GM23338 (cell line): Measurements from ENCODE around the gene VEGFD. TPM values are rescaled to one million over a fixed set of nuclear protein-coding genes. Genes with fewer than 3 reads are reported as not detected.

Experiments used
- ATAC-seq: fragments of 200-7000 bp; cut with Tn5 transposase; 3 replicates; pipeline ENCODE4 v1.9.1; 2020
- DNase-seq: peaks from one replicate; pipeline ENCODE4 v3.0.0-alpha.2; 2015; ENCODE audit warnings: low spot score
- H2AFZ ChIP-seq: fragments of 200-600 bp; sonication (generic); 2 replicates; pipeline ENCODE4 v1.8.0; 2016; ENCODE audit warnings: antibody characterized with exemption, mild to moderate bottlenecking, moderate library complexity
- H3F3A ChIP-seq: fragments of 200-600 bp; sonication (generic); replicated peaks from 2 replicates; pipeline ENCODE4 v1.8.0; 2017; ENCODE audit warnings: antibody characterized with exemption, mixed run types, low read depth
- H3K27ac ChIP-seq: fragments of 200-600 bp; sonication (generic); 2 replicates; pipeline ENCODE4 v1.6.1; 2016; ENCODE audit warnings: low read depth
- H3K27me3 ChIP-seq: fragments of 200-600 bp; sonication (generic); 2 replicates; pipeline ENCODE4 v1.8.0; 2016; ENCODE audit warnings: mild to moderate bottlenecking, mixed run types, moderate library complexity; ENCODE audit not compliant: insufficient read depth
- H3K36me3 ChIP-seq: fragments of 200-600 bp; sonication (generic); 2 replicates; pipeline ENCODE4 v1.8.0; 2016; ENCODE audit warnings: mild to moderate bottlenecking; ENCODE audit not compliant: insufficient read depth
- H3K4me1 ChIP-seq: fragments of 200-600 bp; sonication (generic); 2 replicates; pipeline ENCODE4 v1.8.0; 2016; ENCODE audit warnings: mild to moderate bottlenecking, moderate library complexity; ENCODE audit not compliant: insufficient read depth
- H3K4me2 ChIP-seq: fragments of 200-600 bp; sonication (generic); 2 replicates; pipeline ENCODE4 v1.7.1; 2017; ENCODE audit warnings: mixed run types
- H3K4me3 ChIP-seq: fragments of 200-600 bp; sonication (generic); 2 replicates; pipeline ENCODE4 v1.6.1; 2016; ENCODE audit warnings: mixed run types
- H3K79me2 ChIP-seq: fragments of 200-600 bp; sonication (generic); replicated peaks from 2 replicates; pipeline ENCODE4 v1.8.0; 2017; ENCODE audit warnings: mild to moderate bottlenecking; ENCODE audit not compliant: insufficient read depth
- H3K9me2 ChIP-seq: fragments of 200-600 bp; sonication (generic); 2 replicates; pipeline ENCODE4 v1.8.0; 2017; ENCODE audit not compliant: insufficient read depth
- H4K20me1 ChIP-seq: fragments of 200-600 bp; sonication (generic); replicated peaks from 2 replicates; pipeline ENCODE4 v1.8.0; 2017; ENCODE audit warnings: mild to moderate bottlenecking; ENCODE audit not compliant: insufficient read depth
- H3K27ac Mint-ChIP-seq: 2 replicates; pipeline ENCODE4 v1.8.0; 2020; ENCODE audit warnings: inconsistent platforms, mild to moderate bottlenecking, moderate library complexity, mixed read lengths
- H3K27me3 Mint-ChIP-seq: 3 replicates; pipeline ENCODE4 v1.8.0; 2022; ENCODE audit warnings: low read depth, mild to moderate bottlenecking, moderate library complexity, mixed read lengths, inconsistent platforms; ENCODE audit not compliant: insufficient read depth, poor library complexity
- H3K36me3 Mint-ChIP-seq: 3 replicates; pipeline ENCODE4 v1.8.0; 2021; ENCODE audit warnings: low read depth, mild to moderate bottlenecking, inconsistent platforms, moderate library complexity, mixed read lengths
- H3K4me1 Mint-ChIP-seq: 3 replicates; pipeline ENCODE4 v1.8.0; 2020; ENCODE audit warnings: mild to moderate bottlenecking, inconsistent platforms, mixed read lengths
- H3K4me3 Mint-ChIP-seq: 3 replicates; pipeline ENCODE4 v1.8.0; 2021; ENCODE audit warnings: moderate library complexity, mild to moderate bottlenecking, inconsistent platforms, mixed read lengths
- H3K9me3 Mint-ChIP-seq: 3 replicates; pipeline ENCODE4 v1.8.0; 2020; ENCODE audit warnings: moderate library complexity, mild to moderate bottlenecking, inconsistent platforms, mixed read lengths
- EZH2 ChIP-seq: fragments of 200-600 bp; sonication (generic); IDR thresholded peaks from one replicate; pipeline ENCODE4 v1.8.0; 2017; ENCODE audit warnings: antibody characterized with exemption, mild to moderate bottlenecking, low read depth; ENCODE audit not compliant: unreplicated experiment
- EZH2phosphoT487 ChIP-seq: fragments of 200-600 bp; sonication (generic); IDR thresholded peaks from one replicate; pipeline ENCODE4 v1.8.1; 2018; ENCODE audit warnings: antibody characterized with exemption; ENCODE audit not compliant: unreplicated experiment
- NANOG ChIP-seq: IDR thresholded peaks from 2 replicates; pipeline ENCODE4 v1.6.1; 2016; ENCODE audit warnings: antibody characterized with exemption, borderline replicate concordance
- POLR2AphosphoS5 ChIP-seq: IDR thresholded peaks from 2 replicates; pipeline ENCODE4 v1.6.1; 2016; ENCODE audit warnings: antibody characterized with exemption, low read depth
- ZNF114 ChIP-seq: fragments of 250-450 bp; sonication (Bioruptor Pico); IDR thresholded peaks from 2 replicates; pipeline ENCODE4 v1.5.0; 2020; ENCODE audit warnings: mild to moderate bottlenecking, moderate library complexity
- polyA plus RNA-seq: library from polyadenylated mRNA; unstranded; fragments of >200 nt; fragmentation: Nextera tagmentation; extraction: Ambion mirVana; gene quantifications from 2 replicates; pipeline ENCODE4 v1.2.1, GENCODE V29; 2016
- total RNA-seq: library from RNA; depleted of rRNA; stranded (reverse); fragments of >200 nt; shearing (Covaris generic); gene quantifications from 2 replicates; pipeline ENCODE4 v1.2.3, GENCODE V29; 2014
- TF ChIP-seq, protein P1 (sequence below): IDR thresholded peaks from one replicate; pipeline ENCODE4 v1.6.1; 2018; ENCODE audit warnings: antibody characterized with exemption; ENCODE audit not compliant: unreplicated experiment
- TF ChIP-seq, protein P2 (sequence below), 2 experiments: fragments of 200-600 bp in 1 of 2; sonication (generic) in 1 of 2; conservative IDR thresholded peaks; 2 replicates each; pipeline versions ENCODE4 v1.5.1 to v1.6.1; 2016 to 2017; ENCODE audit warnings: antibody characterized with exemption in 2 of 2, low read depth in 2 of 2, mild to moderate bottlenecking in 2 of 2, moderate library complexity in 1 of 2
- TF ChIP-seq, protein P3 (sequence below): IDR thresholded peaks from 2 replicates; pipeline ENCODE4 v1.6.1; 2016; ENCODE audit warnings: antibody characterized with exemption
- TF ChIP-seq, protein P4 (sequence below): fragments of 250-450 bp; sonication (Bioruptor Pico); IDR thresholded peaks from 2 replicates; pipeline ENCODE4 v1.5.0; 2020; ENCODE audit warnings: mild to moderate bottlenecking, moderate library complexity

VEGFD gene
- total and polyA plus RNA-seq, 2 experiments from 2014 or later: 0.13 TPM; not detected in 1

DNA sequence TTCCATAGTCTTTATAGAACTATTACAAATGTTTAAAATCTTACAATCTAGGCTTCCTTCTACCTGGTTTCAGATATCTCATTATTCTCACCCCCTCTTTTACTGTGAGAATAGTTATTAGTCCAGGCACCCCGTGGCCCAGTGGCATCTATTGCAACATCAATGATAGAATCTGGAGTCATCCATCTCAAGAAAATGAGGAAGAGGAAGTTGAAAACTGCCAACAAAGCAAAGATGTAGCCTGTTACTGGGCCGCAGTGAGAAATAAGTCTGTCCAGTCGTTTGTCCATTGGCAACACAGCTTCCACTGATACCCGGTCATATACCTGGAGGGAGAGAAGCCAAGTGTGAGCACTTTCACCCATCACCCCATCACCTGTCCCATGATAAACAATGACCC, 62.8 kb downstream of the VEGFD start (continued):
- TF ChIP-seq, protein P1, sequence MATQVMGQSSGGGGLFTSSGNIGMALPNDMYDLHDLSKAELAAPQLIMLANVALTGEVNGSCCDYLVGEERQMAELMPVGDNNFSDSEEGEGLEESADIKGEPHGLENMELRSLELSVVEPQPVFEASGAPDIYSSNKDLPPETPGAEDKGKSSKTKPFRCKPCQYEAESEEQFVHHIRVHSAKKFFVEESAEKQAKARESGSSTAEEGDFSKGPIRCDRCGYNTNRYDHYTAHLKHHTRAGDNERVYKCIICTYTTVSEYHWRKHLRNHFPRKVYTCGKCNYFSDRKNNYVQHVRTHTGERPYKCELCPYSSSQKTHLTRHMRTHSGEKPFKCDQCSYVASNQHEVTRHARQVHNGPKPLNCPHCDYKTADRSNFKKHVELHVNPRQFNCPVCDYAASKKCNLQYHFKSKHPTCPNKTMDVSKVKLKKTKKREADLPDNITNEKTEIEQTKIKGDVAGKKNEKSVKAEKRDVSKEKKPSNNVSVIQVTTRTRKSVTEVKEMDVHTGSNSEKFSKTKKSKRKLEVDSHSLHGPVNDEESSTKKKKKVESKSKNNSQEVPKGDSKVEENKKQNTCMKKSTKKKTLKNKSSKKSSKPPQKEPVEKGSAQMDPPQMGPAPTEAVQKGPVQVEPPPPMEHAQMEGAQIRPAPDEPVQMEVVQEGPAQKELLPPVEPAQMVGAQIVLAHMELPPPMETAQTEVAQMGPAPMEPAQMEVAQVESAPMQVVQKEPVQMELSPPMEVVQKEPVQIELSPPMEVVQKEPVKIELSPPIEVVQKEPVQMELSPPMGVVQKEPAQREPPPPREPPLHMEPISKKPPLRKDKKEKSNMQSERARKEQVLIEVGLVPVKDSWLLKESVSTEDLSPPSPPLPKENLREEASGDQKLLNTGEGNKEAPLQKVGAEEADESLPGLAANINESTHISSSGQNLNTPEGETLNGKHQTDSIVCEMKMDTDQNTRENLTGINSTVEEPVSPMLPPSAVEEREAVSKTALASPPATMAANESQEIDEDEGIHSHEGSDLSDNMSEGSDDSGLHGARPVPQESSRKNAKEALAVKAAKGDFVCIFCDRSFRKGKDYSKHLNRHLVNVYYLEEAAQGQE: no peak
- TF ChIP-seq, protein P2, sequence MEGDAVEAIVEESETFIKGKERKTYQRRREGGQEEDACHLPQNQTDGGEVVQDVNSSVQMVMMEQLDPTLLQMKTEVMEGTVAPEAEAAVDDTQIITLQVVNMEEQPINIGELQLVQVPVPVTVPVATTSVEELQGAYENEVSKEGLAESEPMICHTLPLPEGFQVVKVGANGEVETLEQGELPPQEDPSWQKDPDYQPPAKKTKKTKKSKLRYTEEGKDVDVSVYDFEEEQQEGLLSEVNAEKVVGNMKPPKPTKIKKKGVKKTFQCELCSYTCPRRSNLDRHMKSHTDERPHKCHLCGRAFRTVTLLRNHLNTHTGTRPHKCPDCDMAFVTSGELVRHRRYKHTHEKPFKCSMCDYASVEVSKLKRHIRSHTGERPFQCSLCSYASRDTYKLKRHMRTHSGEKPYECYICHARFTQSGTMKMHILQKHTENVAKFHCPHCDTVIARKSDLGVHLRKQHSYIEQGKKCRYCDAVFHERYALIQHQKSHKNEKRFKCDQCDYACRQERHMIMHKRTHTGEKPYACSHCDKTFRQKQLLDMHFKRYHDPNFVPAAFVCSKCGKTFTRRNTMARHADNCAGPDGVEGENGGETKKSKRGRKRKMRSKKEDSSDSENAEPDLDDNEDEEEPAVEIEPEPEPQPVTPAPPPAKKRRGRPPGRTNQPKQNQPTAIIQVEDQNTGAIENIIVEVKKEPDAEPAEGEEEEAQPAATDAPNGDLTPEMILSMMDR (conservative IDR thresholded peaks at IDR 0.05; ENCODE audit: low read depth in 2 of 2): no peak
- no peak for TF ChIP-seq EZH2

DNA sequence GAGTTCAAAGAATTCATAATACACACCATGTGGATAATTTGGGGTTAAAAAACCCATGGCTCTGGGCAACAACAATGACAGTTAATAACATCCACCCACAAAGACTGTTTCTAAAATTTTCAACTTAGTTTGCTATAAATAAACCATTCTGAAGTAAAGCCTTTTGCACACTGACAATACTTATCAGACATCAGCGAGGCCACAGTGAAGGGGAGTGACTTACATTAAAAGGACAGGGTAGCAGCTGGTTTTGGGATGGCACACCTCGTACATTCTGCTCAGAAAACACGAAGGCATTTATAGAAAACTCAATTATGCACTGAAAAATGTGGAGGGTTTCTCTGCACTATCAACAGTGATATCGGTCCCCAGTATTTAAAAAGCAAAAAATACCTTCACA, 63.9 kb downstream of the VEGFD start:
- H2AFZ ChIP-seq: no peak overlapping the region
- peaks cover 16% of the 10 kb centered on the region; the same call in 2 of the 3 replicates for H3K36me3 Mint-ChIP-seq
- H3K9me2 ChIP-seq: no peaks in the 10 kb centered on the region
- H4K20me1 ChIP-seq: no peaks in the 10 kb centered on the region
- DNase-seq: no peak
- H3K36me3 ChIP-seq: no peaks in the 10 kb centered on the region
- H3K4me3 Mint-ChIP-seq: no peak overlapping the region
- H3K27ac ChIP-seq: no peak overlapping the region
- no peak for ATAC-seq
- H3K27me3 Mint-ChIP-seq: no peaks in the 10 kb centered on the region
- no peaks in the 10 kb centered on the region for H3K4me1 Mint-ChIP-seq
- no peaks in the 10 kb centered on the region for H3K4me1 ChIP-seq
- H3K27ac Mint-ChIP-seq: no peak overlapping the region
- H3K9me3 Mint-ChIP-seq: no peaks in the 10 kb centered on the region
- H3K79me2 ChIP-seq: no peaks in the 10 kb centered on the region
- H3F3A ChIP-seq: no peaks in the 10 kb centered on the region
- no peak overlapping the region for H3K4me3 ChIP-seq
- no peak overlapping the region for H3K4me2 ChIP-seq
- H3K27me3 ChIP-seq: no peaks in the 10 kb centered on the region
- TF ChIP-seq, protein P3, sequence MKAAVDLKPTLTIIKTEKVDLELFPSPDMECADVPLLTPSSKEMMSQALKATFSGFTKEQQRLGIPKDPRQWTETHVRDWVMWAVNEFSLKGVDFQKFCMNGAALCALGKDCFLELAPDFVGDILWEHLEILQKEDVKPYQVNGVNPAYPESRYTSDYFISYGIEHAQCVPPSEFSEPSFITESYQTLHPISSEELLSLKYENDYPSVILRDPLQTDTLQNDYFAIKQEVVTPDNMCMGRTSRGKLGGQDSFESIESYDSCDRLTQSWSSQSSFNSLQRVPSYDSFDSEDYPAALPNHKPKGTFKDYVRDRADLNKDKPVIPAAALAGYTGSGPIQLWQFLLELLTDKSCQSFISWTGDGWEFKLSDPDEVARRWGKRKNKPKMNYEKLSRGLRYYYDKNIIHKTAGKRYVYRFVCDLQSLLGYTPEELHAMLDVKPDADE: no peak
- TF ChIP-seq NANOG (no peak), EZH2phosphoT487 (no peak), POLR2AphosphoS5 (no peak), ZNF114 (CRISPR knock-in tag) (no peak)
- TF ChIP-seq, protein P2 (conservative IDR thresholded peaks at IDR 0.05; ENCODE audit: low read depth in 2 of 2): no peak
- TF ChIP-seq, protein P4, sequence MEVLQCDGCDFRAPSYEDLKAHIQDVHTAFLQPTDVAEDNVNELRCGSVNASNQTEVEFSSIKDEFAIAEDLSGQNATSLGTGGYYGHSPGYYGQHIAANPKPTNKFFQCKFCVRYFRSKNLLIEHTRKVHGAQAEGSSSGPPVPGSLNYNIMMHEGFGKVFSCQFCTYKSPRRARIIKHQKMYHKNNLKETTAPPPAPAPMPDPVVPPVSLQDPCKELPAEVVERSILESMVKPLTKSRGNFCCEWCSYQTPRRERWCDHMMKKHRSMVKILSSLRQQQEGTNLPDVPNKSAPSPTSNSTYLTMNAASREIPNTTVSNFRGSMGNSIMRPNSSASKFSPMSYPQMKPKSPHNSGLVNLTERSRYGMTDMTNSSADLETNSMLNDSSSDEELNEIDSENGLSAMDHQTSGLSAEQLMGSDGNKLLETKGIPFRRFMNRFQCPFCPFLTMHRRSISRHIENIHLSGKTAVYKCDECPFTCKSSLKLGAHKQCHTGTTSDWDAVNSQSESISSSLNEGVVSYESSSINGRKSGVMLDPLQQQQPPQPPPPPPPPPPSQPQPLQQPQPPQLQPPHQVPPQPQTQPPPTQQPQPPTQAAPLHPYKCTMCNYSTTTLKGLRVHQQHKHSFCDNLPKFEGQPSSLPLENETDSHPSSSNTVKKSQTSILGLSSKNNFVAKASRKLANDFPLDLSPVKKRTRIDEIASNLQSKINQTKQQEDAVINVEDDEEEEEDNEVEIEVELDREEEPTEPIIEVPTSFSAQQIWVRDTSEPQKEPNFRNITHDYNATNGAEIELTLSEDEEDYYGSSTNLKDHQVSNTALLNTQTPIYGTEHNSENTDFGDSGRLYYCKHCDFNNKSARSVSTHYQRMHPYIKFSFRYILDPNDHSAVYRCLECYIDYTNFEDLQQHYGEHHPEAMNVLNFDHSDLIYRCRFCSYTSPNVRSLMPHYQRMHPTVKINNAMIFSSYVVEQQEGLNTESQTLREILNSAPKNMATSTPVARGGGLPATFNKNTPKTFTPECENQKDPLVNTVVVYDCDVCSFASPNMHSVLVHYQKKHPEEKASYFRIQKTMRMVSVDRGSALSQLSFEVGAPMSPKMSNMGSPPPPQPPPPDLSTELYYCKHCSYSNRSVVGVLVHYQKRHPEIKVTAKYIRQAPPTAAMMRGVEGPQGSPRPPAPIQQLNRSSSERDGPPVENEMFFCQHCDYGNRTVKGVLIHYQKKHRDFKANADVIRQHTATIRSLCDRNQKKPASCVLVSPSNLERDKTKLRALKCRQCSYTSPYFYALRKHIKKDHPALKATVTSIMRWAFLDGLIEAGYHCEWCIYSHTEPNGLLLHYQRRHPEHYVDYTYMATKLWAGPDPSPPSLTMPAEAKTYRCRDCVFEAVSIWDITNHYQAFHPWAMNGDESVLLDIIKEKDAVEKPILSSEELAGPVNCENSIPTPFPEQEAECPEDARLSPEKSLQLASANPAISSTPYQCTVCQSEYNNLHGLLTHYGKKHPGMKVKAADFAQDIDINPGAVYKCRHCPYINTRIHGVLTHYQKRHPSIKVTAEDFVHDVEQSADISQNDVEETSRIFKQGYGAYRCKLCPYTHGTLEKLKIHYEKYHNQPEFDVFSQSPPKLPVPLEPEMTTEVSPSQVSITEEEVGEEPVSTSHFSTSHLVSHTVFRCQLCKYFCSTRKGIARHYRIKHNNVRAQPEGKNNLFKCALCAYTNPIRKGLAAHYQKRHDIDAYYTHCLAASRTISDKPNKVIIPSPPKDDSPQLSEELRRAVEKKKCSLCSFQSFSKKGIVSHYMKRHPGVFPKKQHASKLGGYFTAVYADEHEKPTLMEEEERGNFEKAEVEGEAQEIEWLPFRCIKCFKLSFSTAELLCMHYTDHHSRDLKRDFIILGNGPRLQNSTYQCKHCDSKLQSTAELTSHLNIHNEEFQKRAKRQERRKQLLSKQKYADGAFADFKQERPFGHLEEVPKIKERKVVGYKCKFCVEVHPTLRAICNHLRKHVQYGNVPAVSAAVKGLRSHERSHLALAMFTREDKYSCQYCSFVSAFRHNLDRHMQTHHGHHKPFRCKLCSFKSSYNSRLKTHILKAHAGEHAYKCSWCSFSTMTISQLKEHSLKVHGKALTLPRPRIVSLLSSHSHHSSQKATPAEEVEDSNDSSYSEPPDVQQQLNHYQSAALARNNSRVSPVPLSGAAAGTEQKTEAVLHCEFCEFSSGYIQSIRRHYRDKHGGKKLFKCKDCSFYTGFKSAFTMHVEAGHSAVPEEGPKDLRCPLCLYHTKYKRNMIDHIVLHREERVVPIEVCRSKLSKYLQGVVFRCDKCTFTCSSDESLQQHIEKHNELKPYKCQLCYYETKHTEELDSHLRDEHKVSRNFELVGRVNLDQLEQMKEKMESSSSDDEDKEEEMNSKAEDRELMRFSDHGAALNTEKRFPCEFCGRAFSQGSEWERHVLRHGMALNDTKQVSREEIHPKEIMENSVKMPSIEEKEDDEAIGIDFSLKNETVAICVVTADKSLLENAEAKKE (CRISPR knock-in tag): no peak
